Ovary (tissue), 9 donors: ENCODE data around the gene LRFN2. TPM values are rescaled to one million over a fixed set of nuclear protein-coding genes. Genes with fewer than 3 reads are reported as not detected.

ENCODE experiments used
- DNase-seq, 5 donors: peaks; one replicate each; pipeline ENCODE4 v3.0.0-alpha.2; 2019 to 2020
- H3K27ac ChIP-seq, 2 donors: fragments of 200-600 bp; one replicate each; pipeline versions ENCODE4 v1.5.1 to v1.8.0; 2019 to 2022
- H3K27me3 ChIP-seq: fragments of 200-600 bp; one replicate; pipeline ENCODE4 v1.8.0; 2022
- H3K36me3 ChIP-seq: fragments of 200-600 bp; sonication (generic); one replicate; pipeline ENCODE4 v1.5.1; 2019
- H3K4me1 ChIP-seq: one replicate; pipeline ENCODE4 v1.8.1; 2013; ENCODE audit warnings: mild to moderate bottlenecking, moderate library complexity; ENCODE audit not compliant: insufficient read depth
- H3K4me3 ChIP-seq: fragments of 200-600 bp; sonication (generic); one replicate; pipeline ENCODE4 v1.5.1; 2017
- H3K9me3 ChIP-seq, 2 donors: fragments of 200-600 bp in 1 of 2; sonication (generic) in 1 of 2; one replicate each; pipeline versions ENCODE4 v1.5.1 to v1.8.1; 2013 to 2019; ENCODE audit warnings: mild to moderate bottlenecking in 1 of 2, moderate library complexity in 1 of 2
- CTCF ChIP-seq, 3 donors: fragments of 450-650 bp in 2 of 3; fragments of 200-600 bp in 1 of 3; IDR thresholded peaks; one replicate each; pipeline versions ENCODE4 v1.5.1 to v1.8.0; 2016 to 2022; ENCODE audit warnings: antibody characterized with exemption in 3 of 3, mild to moderate bottlenecking in 1 of 3
- EP300 ChIP-seq: sonication (generic); formaldehyde crosslinking; IDR thresholded peaks from one replicate; pipeline ENCODE4 v1.6.1; 2017; ENCODE audit warnings: antibody characterized with exemption
- POLR2A ChIP-seq: fragments of 450-650 bp; IDR thresholded peaks from one replicate; pipeline ENCODE4 v1.6.1; 2017; ENCODE audit warnings: antibody characterized with exemption, mild to moderate bottlenecking, moderate library complexity
- WGBS, 3 donors: extraction: QIAGEN DNeasy Blood & Tissue Kit in 1 of 3; methylation state at CpG; one replicate each; pipeline versions ENCODE4 v1.1.5 to v1.1.7; 2013 to 2017; 5-methylcytosine and 5-hydroxymethylcytosine counted together
- intact Hi-C, 4 donors: fragments of 100-400 bp; cut with DNase I; formaldehyde crosslinking; loops; one replicate each; pipeline versions ENCODE4 v1.11.0 to v1.15.1; 2022 to 2023
- polyA plus RNA-seq, 2 donors: library from polyadenylated mRNA; stranded (reverse); fragments of 200-250 nt in 1 of 2; fragments of 350-450 nt in 1 of 2; fragmentation: Illumina TruSeq in 1 of 2; extraction: RNeasy Lipid Tissue Mini Kit (QIAGEN cat#74804) in 1 of 2; gene quantifications; one replicate each; pipeline ENCODE4 v1.2.3, GENCODE V29; 2013 to 2014
- total RNA-seq, 7 donors: library from RNA; depleted of rRNA in 2 of 7; stranded (reverse); fragments of >200 nt in 2 of 7; fragmentation: NEBNext Ultra II Directional in 3 of 7; extraction: Animal tissue kit (Norgen Biotek cat#: 25700) in 3 of 7; gene quantifications; one replicate each; pipeline versions ENCODE4 v1.1.0 to v1.2.4, GENCODE V29; 2016 to 2023
- donor health status: DM: no; HTN: no; CAD: no; lungs with moderate emphysema.
- donor health status: DM: no; HTN: no; CAD: no.
- donor health status: Bipolar disorder and iron deficiency.
- donor health status: DM: yes; HTN: yes; CAD: no.
- donor health status: DM: no; HTN: no; CAD: no.
- donor health status: DM: yes; HTN: yes; CAD: no.

The LRFN2 gene
- total and polyA plus RNA-seq, 9 donors = 0.10 to 2.2 (median 0.66) TPM

DNA sequence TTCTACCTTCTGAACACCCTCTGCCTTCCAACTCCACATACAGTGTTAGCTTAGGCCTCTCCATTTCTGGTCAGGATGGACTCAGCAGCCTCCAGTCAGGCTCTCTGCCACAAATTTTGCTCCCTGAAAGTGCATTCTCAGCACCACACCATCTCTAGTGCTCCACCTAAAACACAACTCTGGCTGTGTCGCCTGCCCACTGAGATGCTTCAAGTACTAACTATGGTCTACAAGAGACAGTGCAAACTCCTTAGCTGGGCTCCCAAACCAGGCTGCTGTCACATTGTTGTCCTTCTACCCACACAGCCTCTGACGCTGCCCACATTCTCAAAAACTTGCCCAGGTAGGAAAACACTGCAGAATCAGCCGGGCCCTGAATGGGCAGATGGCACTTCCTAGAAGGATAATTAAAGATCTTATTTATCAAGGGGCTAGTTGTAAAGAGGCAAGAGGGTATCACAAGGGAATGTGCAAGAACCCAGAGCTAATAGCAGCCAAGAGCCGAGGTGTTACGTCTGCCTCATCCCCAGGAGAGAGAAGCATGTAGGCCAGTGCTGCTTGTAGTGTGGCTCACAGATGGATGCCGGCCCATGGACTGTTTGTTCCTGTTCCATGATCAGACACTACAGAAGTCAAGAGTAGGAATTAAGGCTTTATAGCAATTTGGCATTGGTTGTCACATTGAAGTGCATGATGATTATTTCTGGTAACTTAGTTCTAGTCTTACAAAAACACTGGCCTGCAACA, 189.7 kb downstream of the LRFN2 start:
- H3K27ac ChIP-seq = no peak overlapping the region
- H3K4me3 ChIP-seq = no peak overlapping the region
- 88 to 97% (median 90%) methylated on average over 6 of the region's 6 CpGs for WGBS, 3 donors
- no peaks in the 10 kb centered on the region for H3K9me3 ChIP-seq
- no peaks in the 10 kb centered on the region for H3K27me3 ChIP-seq
- DNase-seq = no peak
- peaks cover 3% of the 10 kb centered on the region for H3K4me1 ChIP-seq
- intact Hi-C loops = no loop called here
- no peak for TF ChIP-seq POLR2A
- TF ChIP-seq EP300 = no peak
- no peak for TF ChIP-seq CTCF (IDR thresholded peaks at IDR 0.05)
- no peaks in the 10 kb centered on the region for H3K36me3 ChIP-seq

DNA sequence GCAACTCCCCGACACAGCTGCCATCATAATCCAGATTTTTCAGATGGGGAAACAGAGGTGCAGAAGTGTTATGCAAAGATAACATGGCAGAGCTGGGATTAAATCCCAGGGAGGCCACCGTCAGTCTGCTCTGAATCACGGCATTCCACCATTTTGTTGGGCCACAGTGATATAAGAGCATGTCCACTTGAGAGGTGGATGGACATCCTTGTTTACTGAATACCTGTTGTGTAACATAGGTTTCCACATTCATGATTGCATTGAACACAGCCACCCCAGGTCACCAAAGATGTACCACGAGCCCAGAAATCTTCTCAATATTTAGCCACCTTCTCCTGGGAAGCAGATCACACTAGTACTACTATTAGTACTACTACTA, 191.5 kb downstream of the LRFN2 start:
- Histone ChIP-seq H3K4me1 (peaks cover 3% of the 10 kb centered on the region), H3K27ac (no peak overlapping the region), H3K36me3 (no peaks in the 10 kb centered on the region), H3K27me3 (no peaks in the 10 kb centered on the region), H3K9me3 (no peaks in the 10 kb centered on the region), H3K4me3 (no peak overlapping the region)
- intact Hi-C loops = no loop called here
- 84 to 98% (median 97%) methylated on average over 4 of the region's 4 CpGs for WGBS, 3 donors
- TF ChIP-seq EP300 (no peak), CTCF (IDR thresholded peaks at IDR 0.05) (no peak), POLR2A (no peak)
- no peak for DNase-seq

DNA sequence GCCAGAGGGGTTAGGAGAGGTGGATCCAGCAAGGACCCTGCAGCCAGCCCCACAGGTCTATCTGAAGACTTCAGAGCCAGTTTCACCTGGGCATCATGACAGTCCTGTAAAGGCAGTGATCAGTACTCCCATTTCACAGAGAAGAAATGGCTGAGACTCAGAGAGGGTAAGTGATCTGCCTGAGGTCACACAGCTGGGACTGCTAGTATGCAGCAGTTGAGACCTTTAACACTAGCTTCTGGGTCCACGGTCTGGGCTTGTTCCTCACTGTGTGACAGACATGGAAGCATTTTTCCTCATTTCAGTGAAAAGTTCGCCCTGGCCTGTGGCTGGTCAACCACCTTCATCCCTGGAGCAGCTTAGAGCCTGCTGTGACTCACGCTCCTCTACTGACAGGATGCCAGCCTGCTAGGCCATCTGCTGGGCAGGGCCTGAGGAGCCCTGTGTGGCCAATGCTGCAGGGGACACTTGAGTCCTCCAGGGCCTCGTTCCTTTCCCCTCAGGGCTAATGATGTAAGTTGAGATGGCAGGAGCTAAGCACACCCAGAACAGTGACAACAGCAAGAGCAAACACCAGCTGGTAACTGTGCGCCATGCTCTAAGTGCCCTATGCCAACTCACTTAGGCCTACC, 192.0 kb downstream of the LRFN2 start:
- Histone ChIP-seq H3K4me3 (no peak overlapping the region), H3K27ac (no peak overlapping the region), H3K27me3 (no peaks in the 10 kb centered on the region), H3K36me3 (no peaks in the 10 kb centered on the region), H3K9me3 (no peaks in the 10 kb centered on the region), H3K4me1 (peaks cover 3% of the 10 kb centered on the region)
- TF ChIP-seq POLR2A = no peak
- no peak for TF ChIP-seq CTCF (IDR thresholded peaks at IDR 0.05)
- TF ChIP-seq EP300 = no peak
- 69 to 91% (median 76%) methylated on average over 5 of the region's 5 CpGs for WGBS, 3 donors
- DNase-seq = no peak
- intact Hi-C loops = no loop called here

DNA sequence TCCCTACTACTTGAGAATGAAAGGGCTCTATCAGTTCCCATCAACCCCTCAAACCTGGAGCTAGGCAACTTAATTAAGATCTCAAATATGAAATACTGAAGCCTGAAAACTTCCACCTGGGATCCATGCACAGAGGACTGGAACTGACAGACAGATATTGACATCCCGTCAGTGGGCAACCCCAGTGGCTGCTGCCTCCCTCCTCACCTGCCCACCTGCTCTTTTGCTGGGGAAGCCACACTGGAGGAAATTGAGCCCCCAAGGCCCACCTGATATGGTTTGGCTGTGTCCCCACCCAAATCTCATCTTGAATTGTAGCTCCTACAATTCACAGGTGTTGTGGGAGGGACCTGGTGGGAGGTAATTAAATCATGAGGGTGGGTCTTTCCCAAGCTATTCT, 192.8 kb downstream of the LRFN2 start:
- Histone ChIP-seq H3K27ac (no peak overlapping the region), H3K4me1 (peaks cover 3% of the 10 kb centered on the region), H3K27me3 (no peaks in the 10 kb centered on the region), H3K4me3 (no peak overlapping the region), H3K36me3 (no peaks in the 10 kb centered on the region), H3K9me3 (no peaks in the 10 kb centered on the region)
- TF ChIP-seq CTCF (IDR thresholded peaks at IDR 0.05) = no peak
- no peak for TF ChIP-seq EP300
- no peak for TF ChIP-seq POLR2A
- DNase-seq = no peak
- intact Hi-C loops = no loop called here
- WGBS, 3 donors = 88 to 98% (median 94%) methylated on average over 1 of the region's 1 CpG
